ENCODE results near the gene UBASH3B. TPM values are rescaled to one million over a fixed set of nuclear protein-coding genes. Genes with fewer than 3 reads are reported as not detected.

UBASH3B gene
- total and polyA plus RNA-seq, 7 donors, result 1.4 to 17.5 (median 8.5) TPM

DNA sequence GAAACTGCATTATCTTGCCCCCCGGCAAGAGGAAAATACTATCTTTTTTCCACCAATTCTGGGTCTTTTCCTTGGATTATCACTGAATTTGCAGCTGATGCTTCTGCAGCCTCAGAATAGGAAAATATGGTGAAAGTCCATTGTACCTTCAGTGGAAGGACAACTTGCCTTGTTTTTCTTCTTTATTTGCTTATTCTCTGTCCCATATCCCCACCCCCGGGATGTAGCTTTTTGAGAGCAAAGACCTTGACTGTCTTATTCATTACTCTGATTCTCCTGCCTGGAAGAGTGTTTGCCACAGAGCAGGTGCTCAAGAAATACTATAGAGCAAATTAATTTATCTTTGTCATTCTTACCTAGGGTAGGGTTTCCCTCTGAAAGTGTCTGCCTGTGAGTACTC, 29.5 kb downstream of the UBASH3B start:
- DNase-seq (no peak), ATAC-seq (no peak)
- Histone ChIP-seq H3K27me3 (ENCODE audit: insufficient read depth in 3 of 3, low read length in 2 of 3) (no peaks in the 10 kb centered on the region), H3K4me1 (no peaks in the 10 kb centered on the region), H3K27ac (no peak overlapping the region), H3K36me3 (ENCODE audit: insufficient read depth in 1 of 2, low read depth in 1 of 2) (no peaks in the 10 kb centered on the region), H3K9me3 (no peaks in the 10 kb centered on the region), H3K4me3 (no peak overlapping the region)
- TF ChIP-seq CTCF (IDR thresholded peaks at IDR 0.05), result no peak
- intact Hi-C loops (cut with DNase I), result no loop called here
- 73 to 78% (median 74%) methylated on average over 2 of the region's 2 CpGs for WGBS, 3 donors

DNA sequence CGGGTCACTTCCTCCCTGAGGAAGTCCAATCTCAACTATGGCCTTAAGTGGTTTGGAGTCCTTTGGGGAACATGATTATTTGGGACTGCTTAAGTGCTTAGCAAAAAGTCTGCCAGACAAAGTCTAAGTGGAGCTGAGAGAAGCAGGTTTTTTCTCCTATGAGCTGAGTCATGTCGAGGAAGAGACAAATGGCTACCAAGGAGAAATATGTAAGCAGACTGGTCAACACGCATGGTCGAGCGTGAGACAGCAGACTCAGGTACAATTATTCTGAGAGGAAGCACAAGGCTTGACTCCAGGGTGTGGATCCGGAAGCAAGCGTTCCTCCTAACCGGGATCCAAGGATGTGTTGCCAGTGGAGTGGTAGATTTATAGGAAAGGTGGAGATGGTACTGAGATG, 30.6 kb downstream of the UBASH3B start:
- Histone ChIP-seq H3K36me3 (ENCODE audit: insufficient read depth in 1 of 2, low read depth in 1 of 2) (no peaks in the 10 kb centered on the region), H3K4me3 (no peak overlapping the region), H3K27ac (no peak overlapping the region), H3K27me3 (ENCODE audit: insufficient read depth in 3 of 3, low read length in 2 of 3) (no peaks in the 10 kb centered on the region), H3K4me1 (no peaks in the 10 kb centered on the region), H3K9me3 (no peaks in the 10 kb centered on the region)
- intact Hi-C loops (cut with DNase I), result no loop called here
- TF ChIP-seq CTCF (IDR thresholded peaks at IDR 0.05), result no peak
- 76 to 79% (median 78%) methylated on average over 8 of the region's 8 CpGs for WGBS, 3 donors
- DNase-seq (no peak), ATAC-seq (no peak)

DNA sequence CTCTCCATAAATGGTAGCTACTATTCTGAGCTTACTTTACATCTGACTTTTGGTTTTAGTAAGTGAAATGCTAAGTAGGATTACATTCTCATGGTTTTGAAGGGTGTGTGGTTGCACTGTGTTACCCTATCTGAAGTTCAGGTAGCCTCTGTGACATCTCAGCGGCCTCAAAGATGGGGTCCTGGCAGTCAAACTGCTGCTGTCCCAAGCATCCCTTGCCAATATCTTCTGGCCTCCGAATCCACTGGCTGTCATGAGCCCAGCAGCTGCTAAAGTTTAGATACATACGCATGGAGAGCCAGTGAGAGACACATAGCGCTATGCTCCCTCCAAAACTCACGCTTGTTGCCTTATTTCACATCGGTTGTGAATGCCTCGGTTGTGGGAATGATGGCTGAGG, 34.9 kb downstream of the UBASH3B start:
- peak overlapping the region; percentile 39 for H3K4me3 ChIP-seq
- ATAC-seq (no peak), DNase-seq (no peak)
- peaks cover 6% of the 10 kb centered on the region for H3K4me1 ChIP-seq
- 56 to 74% (median 69%) methylated on average over 7 of the region's 7 CpGs for WGBS, 3 donors
- intact Hi-C loops (cut with DNase I), result no loop called here
- TF ChIP-seq CTCF (IDR thresholded peaks at IDR 0.05), result no peak
- H3K9me3 ChIP-seq, result no peaks in the 10 kb centered on the region
- H3K27ac ChIP-seq, result peak overlapping the region; percentile 24
- H3K36me3 ChIP-seq (ENCODE audit: insufficient read depth in 1 of 2, low read depth in 1 of 2), result no peaks in the 10 kb centered on the region
- no peaks in the 10 kb centered on the region for H3K27me3 ChIP-seq (ENCODE audit: insufficient read depth in 3 of 3, low read length in 2 of 3)

DNA sequence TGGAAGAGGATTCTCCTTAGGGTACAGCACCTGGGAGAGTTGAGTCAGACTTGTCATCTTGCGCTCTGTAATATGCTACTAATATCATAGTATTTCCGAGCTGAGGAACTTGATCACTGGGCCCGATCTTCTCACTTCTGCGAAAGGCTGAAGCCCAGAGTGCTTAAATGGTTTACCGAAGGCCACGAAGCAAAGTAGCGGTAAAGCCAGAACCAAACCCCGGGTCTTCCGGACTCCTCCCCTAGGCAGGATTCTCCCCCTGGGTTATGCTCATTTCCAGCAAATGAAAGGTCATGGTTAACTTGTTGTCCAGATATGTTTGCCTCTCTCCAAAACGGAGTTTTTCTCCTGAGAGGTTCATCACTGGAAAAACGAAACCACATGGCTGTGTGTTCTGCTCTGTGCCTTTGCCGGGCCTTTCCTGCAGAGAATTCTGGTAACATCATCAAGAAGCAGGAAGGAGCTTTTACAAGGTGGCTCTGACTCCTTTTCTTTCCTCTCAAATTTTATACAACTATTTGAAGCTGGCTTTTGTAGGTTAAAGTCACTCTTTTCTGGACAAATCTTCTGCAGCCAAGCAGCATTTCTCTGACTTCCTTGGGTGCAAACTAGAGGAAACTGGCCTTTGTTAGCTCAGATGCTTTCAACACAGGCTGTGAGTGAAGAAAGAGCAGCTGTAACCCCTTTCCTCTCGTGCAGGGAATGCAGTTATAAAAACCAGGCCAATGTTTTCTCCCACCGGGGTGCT, 35.5 kb downstream of the UBASH3B start:
- intact Hi-C loops (cut with DNase I), result no loop called here
- peak overlapping the region; percentile 39 for H3K4me3 ChIP-seq
- H3K27me3 ChIP-seq (ENCODE audit: insufficient read depth in 3 of 3, low read length in 2 of 3), result no peaks in the 10 kb centered on the region
- TF ChIP-seq CTCF (IDR thresholded peaks at IDR 0.05), result no peak
- H3K36me3 ChIP-seq (ENCODE audit: insufficient read depth in 1 of 2, low read depth in 1 of 2), result no peaks in the 10 kb centered on the region
- H3K4me1 ChIP-seq, result peaks cover 6% of the 10 kb centered on the region
- H3K27ac ChIP-seq, result peak overlapping the region; percentile 24
- DNase-seq (no peak), ATAC-seq (peak in 1 of 4 donors; percentile 54)
- H3K9me3 ChIP-seq, result no peaks in the 10 kb centered on the region
- WGBS, 3 donors, result 31 to 49% (median 43%) methylated on average over 14 of the region's 14 CpGs
